GM19023 (cell line): ENCODE data around the gene KAT6B.

ENCODE experiments used
- ATAC-seq: cut with Tn5 transposase; IDR thresholded peaks from one replicate; pipeline ENCODE4 v1.9.1; 2021; ENCODE audit warnings: mild to moderate bottlenecking, moderate library complexity; ENCODE audit not compliant: unreplicated experiment

Gene KAT6B

GRCh38 chr10:74977913-74978847 is 151.8 kb downstream of the KAT6B start:
- peak; percentile 80 for ATAC-seq

- ATAC-seq: no peak
Measured at GRCh38 chr10:74981831-74982633, 155.6 kb downstream of the KAT6B start.

GRCh38 chr10:74982634-74982982 is 156.2 kb downstream of the KAT6B start:
- ATAC-seq: no peak

- no peak for ATAC-seq
Measured at GRCh38 chr10:74983383-74983782, 157.0 kb downstream of the KAT6B start.

GRCh38 chr10:74987339-74988053 is 161.1 kb downstream of the KAT6B start:
- no peak for ATAC-seq

GRCh38 chr10:74988054-74988775 is 161.8 kb downstream of the KAT6B start:
- ATAC-seq: no peak

- ATAC-seq: no peak
Measured at GRCh38 chr10:74988832-74989561, 162.6 kb downstream of the KAT6B start.

- no peak for ATAC-seq
Measured at GRCh38 chr10:74991435-74991834, 165.0 kb downstream of the KAT6B start.

- no peak for ATAC-seq
Measured at GRCh38 chr10:74992068-74992467, 165.7 kb downstream of the KAT6B start.

- ATAC-seq: no peak
Measured at GRCh38 chr10:74993649-74994048, 167.2 kb downstream of the KAT6B start.

GRCh38 chr10:74994854-74995253 is 168.5 kb downstream of the KAT6B start:
- no peak for ATAC-seq

GRCh38 chr10:74995806-74996205 is 169.4 kb downstream of the KAT6B start:
- no peak for ATAC-seq

- ATAC-seq: no peak
Measured at GRCh38 chr10:74997163-74997562, 170.8 kb downstream of the KAT6B start.

- ATAC-seq: peak; percentile 79
Measured at GRCh38 chr10:75000748-75001321, 174.4 kb downstream of the KAT6B start.

GRCh38 chr10:75001715-75002350 is 175.4 kb downstream of the KAT6B start:
- ATAC-seq: no peak

GRCh38 chr10:75002351-75002725 is 175.9 kb downstream of the KAT6B start:
- ATAC-seq: no peak

GRCh38 chr10:75002967-75003594 is 176.7 kb downstream of the KAT6B start:
- no peak for ATAC-seq

- ATAC-seq: no peak
Measured at GRCh38 chr10:75003891-75004290, 177.5 kb downstream of the KAT6B start.

GRCh38 chr10:75007646-75008045 is 181.2 kb downstream of the KAT6B start:
- ATAC-seq: no peak
